GM18858 (cell line): ENCODE results near the gene VWA5B1.

Source experiments
- ATAC-seq: cut with Tn5 transposase; IDR thresholded peaks from one replicate; pipeline ENCODE4 v1.9.1; 2021; ENCODE audit not compliant: unreplicated experiment

Gene VWA5B1

GRCh38 chr1:20345419-20345818 lies 54.7 kb downstream of the VWA5B1 start:
- ATAC-seq: no peak

DNA sequence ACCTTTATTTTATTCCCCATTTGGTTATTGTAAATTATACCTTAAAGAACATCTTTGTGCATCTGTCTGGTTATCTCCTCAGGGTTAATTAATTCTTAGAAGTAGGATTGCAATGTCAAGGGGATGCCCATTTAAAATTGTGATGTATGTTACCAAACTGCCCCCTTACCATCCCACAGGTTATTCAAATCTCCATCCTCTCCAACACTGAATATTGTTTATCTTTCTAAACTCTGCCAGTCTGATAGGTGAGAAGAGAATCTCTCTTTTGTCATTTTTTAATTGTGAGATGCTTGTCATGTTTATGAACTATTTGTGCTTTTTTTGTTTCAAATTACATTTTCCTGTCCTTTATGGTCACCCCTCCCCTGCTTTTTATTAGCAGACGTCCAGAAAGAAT lies 55.8 kb downstream of the VWA5B1 start:
- ATAC-seq: no peak

- no peak for ATAC-seq
These were observed 57.0 kb downstream of the VWA5B1 start for GRCh38 chr1:20347699-20348098.

- no peak for ATAC-seq
These were observed 57.7 kb downstream of the VWA5B1 start for GRCh38 chr1:20348326-20348915.

- ATAC-seq: no peak
These were observed 58.9 kb downstream of the VWA5B1 start for GRCh38 chr1:20349561-20349960.

GRCh38 chr1:20349971-20350370 lies 59.3 kb downstream of the VWA5B1 start:
- no peak for ATAC-seq

- no peak for ATAC-seq
These were observed 59.7 kb downstream of the VWA5B1 start for GRCh38 chr1:20350421-20350820.

- no peak for ATAC-seq
These were observed 61.4 kb downstream of the VWA5B1 start for GRCh38 chr1:20351911-20352701.

DNA sequence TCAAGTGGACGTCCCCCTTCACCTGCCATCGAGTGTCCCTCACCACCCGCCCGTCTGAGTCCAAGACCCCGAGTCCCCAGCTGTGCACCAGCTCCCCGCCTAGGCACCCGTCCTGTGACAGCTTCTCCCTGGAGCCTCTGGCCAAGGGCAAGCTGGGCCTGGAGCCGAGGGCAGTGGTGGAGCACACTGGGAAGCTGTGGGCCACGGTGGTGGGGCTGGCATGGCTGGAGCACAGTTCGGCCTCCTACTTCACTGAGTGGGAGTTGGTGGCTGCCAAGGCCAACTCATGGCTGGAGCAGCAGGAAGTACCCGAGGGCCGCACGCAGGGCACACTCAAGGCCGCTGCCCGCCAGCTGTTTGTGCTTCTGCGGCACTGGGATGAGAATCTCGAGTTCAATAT lies 63.2 kb downstream of the VWA5B1 start:
- no peak for ATAC-seq

DNA sequence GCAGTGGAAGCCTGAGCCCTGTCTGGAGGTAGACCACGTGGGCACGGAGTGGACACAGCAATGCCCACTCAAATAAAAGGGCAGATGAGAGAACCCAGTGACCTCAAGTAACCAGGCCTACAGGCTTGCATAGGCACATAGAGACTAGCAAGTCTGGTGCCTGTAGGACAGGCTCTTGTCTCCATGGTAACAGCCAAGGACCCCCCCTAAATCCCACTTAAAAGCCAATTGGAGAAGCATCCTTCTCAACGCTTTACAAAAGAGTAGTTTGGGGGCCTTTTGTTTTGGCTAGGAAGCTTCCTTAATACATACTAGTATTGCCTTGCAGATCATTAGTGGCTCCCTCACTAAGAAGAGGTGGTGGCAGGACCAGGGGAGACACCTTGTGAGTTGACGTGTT lies 63.9 kb downstream of the VWA5B1 start:
- ATAC-seq: no peak

- no peak for ATAC-seq
These were observed 64.6 kb downstream of the VWA5B1 start for GRCh38 chr1:20355101-20355827.

DNA sequence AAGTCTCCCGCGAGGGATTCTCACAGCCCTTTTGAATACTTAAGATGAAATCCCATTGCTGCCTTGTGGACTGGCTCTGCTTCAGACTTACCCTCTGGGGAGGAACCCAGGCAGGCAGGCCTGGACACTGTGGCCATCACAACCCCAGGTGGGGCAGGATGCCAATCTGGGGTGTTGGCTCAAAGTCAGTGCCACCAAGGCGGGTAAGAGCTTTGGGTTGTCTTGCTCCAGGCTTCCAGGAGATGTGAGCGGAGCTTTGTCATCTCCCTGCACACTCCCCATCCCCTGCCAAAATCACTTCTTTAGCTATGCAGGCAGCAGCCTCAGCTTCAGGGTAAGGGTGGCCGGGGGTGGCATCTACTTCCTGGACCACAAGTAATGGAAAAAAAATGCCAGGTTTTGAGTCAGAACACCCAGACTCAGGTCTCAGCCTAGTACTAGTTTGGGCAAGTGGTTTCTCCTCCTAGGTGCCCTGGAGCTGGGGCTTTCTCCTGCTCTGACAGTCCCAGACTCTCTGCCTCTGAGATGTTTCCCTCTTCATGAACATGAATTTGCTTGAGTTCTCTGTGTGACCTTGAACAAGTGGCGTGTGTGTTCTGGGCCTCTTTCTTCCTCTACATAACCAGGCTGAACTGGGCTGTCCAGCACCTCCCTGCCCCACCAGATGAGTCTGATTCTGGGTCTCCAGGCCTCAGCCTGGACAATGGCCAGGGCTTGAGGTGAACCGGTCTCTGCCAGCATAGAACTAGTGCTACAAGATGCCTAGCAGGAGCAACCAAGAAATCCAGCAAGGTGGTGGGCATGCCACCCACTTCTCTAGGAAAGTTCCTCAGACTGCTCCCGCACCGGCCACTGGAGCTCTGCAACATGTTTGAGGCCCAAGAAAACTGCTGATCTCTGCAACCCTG lies 65.4 kb downstream of the VWA5B1 start:
- ATAC-seq: no peak

GRCh38 chr1:20356850-20357459 lies 66.3 kb downstream of the VWA5B1 start:
- no peak for ATAC-seq

- no peak for ATAC-seq
These were observed 67.1 kb downstream of the VWA5B1 start for GRCh38 chr1:20357796-20358195.

GRCh38 chr1:20358761-20359263 lies 68.1 kb downstream of the VWA5B1 start:
- ATAC-seq: no peak

DNA sequence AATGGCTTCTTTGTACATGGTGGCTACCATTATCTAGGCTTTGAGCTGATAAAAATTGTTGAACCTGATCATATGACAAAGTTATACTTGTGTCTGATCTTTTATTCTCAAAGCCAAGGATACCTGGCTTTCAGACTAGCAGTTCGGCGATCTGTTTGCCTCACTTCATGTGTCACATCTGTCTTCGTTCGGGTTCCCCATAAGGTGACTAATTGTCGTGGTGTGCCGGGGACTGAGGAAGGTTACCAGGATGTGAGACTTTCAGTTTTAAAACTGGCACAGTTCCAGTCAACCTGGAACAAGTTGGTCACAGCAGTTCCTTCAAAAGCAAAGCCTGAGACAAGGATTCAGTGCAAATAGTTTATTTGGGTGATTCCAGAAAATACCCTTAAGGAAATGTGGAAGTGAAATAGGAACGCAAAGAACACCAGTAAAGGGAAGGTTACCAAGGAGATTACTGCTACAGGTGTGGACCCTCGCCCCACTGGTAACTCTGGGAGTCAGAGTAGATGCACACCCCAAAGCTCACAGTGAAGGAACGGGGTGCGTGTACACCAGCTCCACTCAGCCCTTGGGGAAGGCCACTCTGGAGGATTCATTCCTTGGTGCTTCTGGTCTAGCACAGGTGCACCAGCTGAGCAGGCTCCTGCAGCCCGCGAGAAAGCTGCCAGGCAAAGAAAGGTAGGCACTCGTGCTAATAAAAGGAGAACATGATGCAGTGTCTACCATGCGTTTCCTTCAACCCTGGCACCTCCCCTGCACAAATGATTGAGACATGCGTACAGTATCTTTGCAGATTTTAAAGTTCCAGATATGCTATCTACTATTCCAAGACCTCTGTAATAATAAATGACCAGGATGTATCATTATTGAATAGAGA lies 69.0 kb downstream of the VWA5B1 start:
- ATAC-seq: no peak

- ATAC-seq: no peak
These were observed 70.7 kb downstream of the VWA5B1 start for GRCh38 chr1:20361401-20361800.

DNA sequence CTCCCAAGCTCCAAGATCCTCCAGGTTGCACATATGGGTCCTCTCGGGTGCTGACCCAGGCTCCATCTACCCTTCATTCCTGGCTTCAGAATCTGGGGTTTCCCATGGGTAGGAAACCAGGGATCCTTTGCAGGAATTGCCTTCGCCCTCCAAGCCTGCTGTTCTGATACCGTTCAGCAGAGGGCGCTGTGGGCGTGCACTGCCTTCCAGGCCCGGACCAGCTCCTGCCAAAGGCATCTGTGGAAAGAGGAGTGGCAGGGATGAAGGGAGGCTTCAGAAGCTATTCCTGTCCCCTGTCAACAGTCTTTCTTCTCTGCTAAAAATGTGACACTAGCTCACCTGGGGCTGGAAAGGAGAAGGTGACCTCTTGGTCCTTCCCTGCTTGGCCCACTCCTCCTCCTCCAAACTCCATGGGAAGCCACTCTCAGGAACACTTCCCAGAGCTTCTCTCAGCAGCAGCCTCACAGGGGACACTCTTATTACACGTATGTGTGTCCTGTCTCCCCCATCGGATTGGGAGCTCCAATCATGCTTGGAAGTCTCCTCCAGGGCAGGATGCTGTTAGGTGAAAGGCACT lies 71.2 kb downstream of the VWA5B1 start:
- no peak for ATAC-seq

DNA sequence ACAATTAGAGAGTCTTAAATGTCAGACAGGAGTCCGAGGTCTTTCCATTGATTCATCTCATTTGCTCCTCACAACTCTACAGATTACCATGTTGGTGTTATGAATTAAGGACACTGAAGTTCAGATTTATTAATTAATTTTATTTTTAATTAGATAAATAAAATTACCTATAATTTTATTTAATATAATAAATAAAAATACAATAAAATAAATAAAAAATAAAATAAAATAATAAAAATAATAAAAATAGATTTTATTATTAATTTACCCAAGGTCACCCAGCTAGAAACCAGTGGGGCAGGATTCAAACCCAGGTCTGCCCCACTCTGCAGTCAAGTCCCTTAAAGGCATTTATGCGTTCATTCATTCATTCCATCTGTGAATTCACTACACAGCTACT lies 72.2 kb downstream of the VWA5B1 start:
- no peak for ATAC-seq
